ENCODE data around the gene TAF11L3. TPM values are rescaled to one million over a fixed set of nuclear protein-coding genes. Genes with fewer than 3 reads are reported as not detected.
"Not testable (repeated sequence)": the region's sequence is repeated elsewhere in the genome, so short reads cannot be mapped to it uniquely, and the experiment has no call there.

Gene TAF11L3
- total RNA-seq, 1 experiment from 2014 or later = not detected

GRCh38 chr5:17524935-17525334 is 6.8 kb downstream of the TAF11L3 start, which contains the start of gene TAF11L5:
Gene TAF11L5 (plus strand): TSS chr5:17525235.
- H3K27me3 ChIP-seq (ENCODE audit: low read length); H3K4me2 ChIP-seq (ENCODE audit: low read depth, low read length, poor library complexity, severe bottlenecking); H2AFZ ChIP-seq (ENCODE audit: low read length); H3K9me2 ChIP-seq (replicated peaks; ENCODE audit: insufficient read depth, low read length); H3K27ac ChIP-seq (ENCODE audit: low read length); H3K4me3 ChIP-seq (ENCODE audit: low read length); H3K9ac ChIP-seq (ENCODE audit: low read length); H3K4me1 ChIP-seq (ENCODE audit: low read length); H3K36me3 ChIP-seq (ENCODE audit: insufficient read depth, low read length); H4K20me1 ChIP-seq (ENCODE audit: insufficient read depth, low read depth, low read length); H3K9me3 ChIP-seq (ENCODE audit: low read length); DNase-seq; H3K79me2 ChIP-seq (ENCODE audit: low read length): not testable (repeated sequence)

DNA sequence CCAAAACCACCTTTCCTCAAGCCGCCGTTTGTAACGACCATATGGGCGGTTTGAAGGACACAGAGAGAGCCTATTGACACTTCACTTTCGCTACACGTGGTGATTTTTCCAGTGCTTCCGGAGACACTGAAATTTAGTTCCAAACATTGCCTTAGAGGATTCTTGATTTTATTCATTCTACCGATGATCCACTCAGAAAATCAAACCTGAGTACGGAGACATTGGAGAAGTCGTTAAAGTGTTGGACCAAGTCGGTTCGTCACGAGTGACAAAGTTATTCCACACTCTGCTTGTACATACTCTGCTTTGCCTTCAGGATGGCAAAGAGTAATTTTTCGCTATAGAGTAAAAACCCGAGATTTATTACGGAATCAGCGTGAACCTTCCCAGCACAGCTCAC is 8.3 kb downstream of the TAF11L3 start:
- peak; percentile 38 for DNase-seq
- H3K27me3 ChIP-seq (ENCODE audit: low read length); H2AFZ ChIP-seq (ENCODE audit: low read length); H3K36me3 ChIP-seq (ENCODE audit: insufficient read depth, low read length); H3K9ac ChIP-seq (ENCODE audit: low read length); H4K20me1 ChIP-seq (ENCODE audit: insufficient read depth, low read depth, low read length); H3K4me3 ChIP-seq (ENCODE audit: low read length); H3K79me2 ChIP-seq (ENCODE audit: low read length); H3K4me2 ChIP-seq (ENCODE audit: low read depth, low read length, poor library complexity, severe bottlenecking); H3K27ac ChIP-seq (ENCODE audit: low read length); H3K4me1 ChIP-seq (ENCODE audit: low read length); H3K9me3 ChIP-seq (ENCODE audit: low read length); H3K9me2 ChIP-seq (replicated peaks; ENCODE audit: insufficient read depth, low read length): not testable (repeated sequence)

DNA sequence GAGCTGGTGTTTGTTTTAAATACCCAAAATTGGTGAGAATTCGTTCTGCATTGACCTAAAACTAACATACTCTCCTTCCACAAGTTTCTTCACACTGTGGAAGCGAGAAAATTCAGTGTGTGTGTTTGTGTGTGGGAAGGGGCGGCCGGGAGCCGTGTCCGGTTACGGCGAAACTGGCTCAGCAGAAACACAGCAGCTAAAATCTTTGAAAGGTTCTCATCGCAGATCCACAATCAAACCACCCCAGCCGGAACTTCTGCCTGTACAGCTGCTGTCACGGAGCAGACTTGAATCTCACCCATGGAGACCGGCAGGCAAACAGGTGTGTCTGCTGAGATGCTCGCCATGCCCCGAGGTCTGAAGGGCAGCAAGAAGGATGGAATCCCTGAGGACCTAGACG is 10.2 kb downstream of the TAF11L3 start, which contains the start of gene TAF11L6:
Gene TAF11L6 (plus strand): TSS at position 301 of the 400 bp plus-strand sequence.
- H3K9me3 ChIP-seq (ENCODE audit: low read length); H3K36me3 ChIP-seq (ENCODE audit: insufficient read depth, low read length); H3K27me3 ChIP-seq (ENCODE audit: low read length); H4K20me1 ChIP-seq (ENCODE audit: insufficient read depth, low read depth, low read length); H3K4me1 ChIP-seq (ENCODE audit: low read length); H2AFZ ChIP-seq (ENCODE audit: low read length); H3K4me2 ChIP-seq (ENCODE audit: low read depth, low read length, poor library complexity, severe bottlenecking); DNase-seq; H3K79me2 ChIP-seq (ENCODE audit: low read length); H3K27ac ChIP-seq (ENCODE audit: low read length); H3K9me2 ChIP-seq (replicated peaks; ENCODE audit: insufficient read depth, low read length); H3K9ac ChIP-seq (ENCODE audit: low read length); H3K4me3 ChIP-seq (ENCODE audit: low read length): not testable (repeated sequence)

Small RNAs within 50 kb of the gene (small RNA-seq; reads per million reads assigned to genes)
- not detected for gene AC106774.3

Other genes starting within 250 kb of the TAF11L3 start
- not detected in 2 replicates for gene TAF11L2, start 20.1 kb upstream of the TAF11L3 start, total RNA-seq (2014; rRNA removed; shearing (Covaris generic); ENCODE audit: low replicate concordance)
- not detected in 2 replicates for gene TAF11L4, start 3.4 kb downstream of the TAF11L3 start, total RNA-seq (2014; rRNA removed; shearing (Covaris generic); ENCODE audit: low replicate concordance)
- gene TAF11L5, start 6.9 kb downstream of the TAF11L3 start, total RNA-seq (2014; rRNA removed; shearing (Covaris generic); ENCODE audit: low replicate concordance) = not detected in 2 replicates
- gene TAF11L6, start 10.3 kb downstream of the TAF11L3 start, total RNA-seq (2014; rRNA removed; shearing (Covaris generic); ENCODE audit: low replicate concordance) = not detected in 2 replicates
- gene TAF11L7, start 67.4 kb downstream of the TAF11L3 start, total RNA-seq (2014; rRNA removed; shearing (Covaris generic); ENCODE audit: low replicate concordance) = not detected in 2 replicates
- gene TAF11L8, start 72.6 kb downstream of the TAF11L3 start, total RNA-seq (2014; rRNA removed; shearing (Covaris generic); ENCODE audit: low replicate concordance) = not detected in 2 replicates
- not detected in 2 replicates for gene TAF11L9, start 76.0 kb downstream of the TAF11L3 start, total RNA-seq (2014; rRNA removed; shearing (Covaris generic); ENCODE audit: low replicate concordance)
- gene TAF11L10, start 79.5 kb downstream of the TAF11L3 start, total RNA-seq (2014; rRNA removed; shearing (Covaris generic); ENCODE audit: low replicate concordance) = not detected in 2 replicates
- not detected in 2 replicates for gene TAF11L11, start 85.8 kb downstream of the TAF11L3 start, total RNA-seq (2014; rRNA removed; shearing (Covaris generic); ENCODE audit: low replicate concordance)
- gene TAF11L12, start 92.0 kb downstream of the TAF11L3 start, total RNA-seq (2014; rRNA removed; shearing (Covaris generic); ENCODE audit: low replicate concordance) = not detected in 2 replicates
- gene TAF11L13, start 113.7 kb downstream of the TAF11L3 start, total RNA-seq (2014; rRNA removed; shearing (Covaris generic); ENCODE audit: low replicate concordance) = not detected in 2 replicates
- not detected in 2 replicates for gene TAF11L14, start 116.1 kb downstream of the TAF11L3 start, total RNA-seq (2014; rRNA removed; shearing (Covaris generic); ENCODE audit: low replicate concordance)

Data from Karpas-422 (cell line).